Lower leg skin (tissue), 4 donors: Measurements from ENCODE around the gene MATN1. TPM values are rescaled to one million over a fixed set of nuclear protein-coding genes. Genes with fewer than 3 reads are reported as not detected.
"Not testable (repeated sequence)": the region's sequence is repeated elsewhere in the genome, so short reads cannot be mapped to it uniquely, and the experiment has no call there.

ENCODE experiments used
- DNase-seq, 2 donors: peaks; one replicate each; pipeline ENCODE4 v3.0.0-alpha.2; 2019; ENCODE audit warnings: low spot score in 2 of 2
- H3K4me3 ChIP-seq: fragments of 200-600 bp; sonication (generic); 2 replicates; pipeline ENCODE4 v1.5.1; 2017; ENCODE audit warnings: mild to moderate bottlenecking, low read depth; ENCODE audit not compliant: poor library complexity, severe bottlenecking
- POLR2A ChIP-seq, 2 donors: fragments of 450-650 bp; IDR thresholded peaks; one replicate each; pipeline ENCODE4 v1.6.1; 2016 to 2017; ENCODE audit warnings: antibody characterized with exemption in 2 of 2, mild to moderate bottlenecking in 1 of 2, moderate library complexity in 1 of 2
- WGBS, 2 donors: methylation state at CpG; one replicate each; pipeline ENCODE4 v1.1.5; 2018; 5-methylcytosine and 5-hydroxymethylcytosine counted together
- intact Hi-C: fragments of 100-400 bp; cut with DNase I; formaldehyde crosslinking; loops from one replicate; pipeline ENCODE4 v1.15.0; 2023; ENCODE audit warnings: low total_unique reads
- total RNA-seq, 4 donors: library from RNA; depleted of rRNA; stranded (reverse); fragments of >200 nt; gene quantifications; one replicate each; pipeline ENCODE4 v1.1.0, GENCODE V29; 2016
- TF ChIP-seq, protein P1 (sequence below), 3 donors: fragments of 450-650 bp; IDR thresholded peaks; one replicate each; pipeline ENCODE4 v1.5.1; 2016; ENCODE audit warnings: antibody characterized with exemption in 3 of 3, mild to moderate bottlenecking in 3 of 3, moderate library complexity in 2 of 3

Gene MATN1, protein sequence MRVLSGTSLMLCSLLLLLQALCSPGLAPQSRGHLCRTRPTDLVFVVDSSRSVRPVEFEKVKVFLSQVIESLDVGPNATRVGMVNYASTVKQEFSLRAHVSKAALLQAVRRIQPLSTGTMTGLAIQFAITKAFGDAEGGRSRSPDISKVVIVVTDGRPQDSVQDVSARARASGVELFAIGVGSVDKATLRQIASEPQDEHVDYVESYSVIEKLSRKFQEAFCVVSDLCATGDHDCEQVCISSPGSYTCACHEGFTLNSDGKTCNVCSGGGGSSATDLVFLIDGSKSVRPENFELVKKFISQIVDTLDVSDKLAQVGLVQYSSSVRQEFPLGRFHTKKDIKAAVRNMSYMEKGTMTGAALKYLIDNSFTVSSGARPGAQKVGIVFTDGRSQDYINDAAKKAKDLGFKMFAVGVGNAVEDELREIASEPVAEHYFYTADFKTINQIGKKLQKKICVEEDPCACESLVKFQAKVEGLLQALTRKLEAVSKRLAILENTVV
- total RNA-seq = not detected

DNA sequence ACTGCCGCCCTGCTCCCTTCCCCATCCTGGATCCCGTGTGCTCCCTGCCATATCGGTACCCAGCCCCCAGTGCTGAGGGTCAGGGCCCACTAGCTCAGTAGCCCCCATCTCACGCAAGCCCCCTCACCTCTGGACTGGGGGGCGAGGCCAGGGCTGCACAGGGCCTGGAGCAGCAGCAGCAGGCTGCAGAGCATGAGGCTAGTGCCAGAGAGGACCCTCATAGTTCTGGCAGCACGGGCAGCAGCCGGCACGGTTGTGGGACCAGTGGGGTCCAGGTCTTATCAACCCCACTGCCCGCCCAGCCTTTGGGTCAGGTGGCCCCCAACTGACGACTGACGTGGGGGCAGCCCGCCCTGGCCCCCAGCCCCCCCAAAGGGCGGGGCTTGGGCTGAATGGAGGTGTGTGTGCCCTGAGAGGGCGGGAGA lies at the start of gene MATN1:
Gene MATN1 (minus strand): TSS at position 255 of the 425 bp plus-strand sequence. CDS start 34 bp downstream, at position 221.
- WGBS, 2 donors = 81 to 91% methylated on average over 8 to 10 of the region's 14 CpGs
- intact Hi-C loops = loop anchor here (5.0 kb wide), 1 partner anchor 189 kb away; no protein-coding TSS in a partner anchor
- no peak within 1 kb of the TSS for H3K4me3 ChIP-seq
- TF ChIP-seq, protein P1, sequence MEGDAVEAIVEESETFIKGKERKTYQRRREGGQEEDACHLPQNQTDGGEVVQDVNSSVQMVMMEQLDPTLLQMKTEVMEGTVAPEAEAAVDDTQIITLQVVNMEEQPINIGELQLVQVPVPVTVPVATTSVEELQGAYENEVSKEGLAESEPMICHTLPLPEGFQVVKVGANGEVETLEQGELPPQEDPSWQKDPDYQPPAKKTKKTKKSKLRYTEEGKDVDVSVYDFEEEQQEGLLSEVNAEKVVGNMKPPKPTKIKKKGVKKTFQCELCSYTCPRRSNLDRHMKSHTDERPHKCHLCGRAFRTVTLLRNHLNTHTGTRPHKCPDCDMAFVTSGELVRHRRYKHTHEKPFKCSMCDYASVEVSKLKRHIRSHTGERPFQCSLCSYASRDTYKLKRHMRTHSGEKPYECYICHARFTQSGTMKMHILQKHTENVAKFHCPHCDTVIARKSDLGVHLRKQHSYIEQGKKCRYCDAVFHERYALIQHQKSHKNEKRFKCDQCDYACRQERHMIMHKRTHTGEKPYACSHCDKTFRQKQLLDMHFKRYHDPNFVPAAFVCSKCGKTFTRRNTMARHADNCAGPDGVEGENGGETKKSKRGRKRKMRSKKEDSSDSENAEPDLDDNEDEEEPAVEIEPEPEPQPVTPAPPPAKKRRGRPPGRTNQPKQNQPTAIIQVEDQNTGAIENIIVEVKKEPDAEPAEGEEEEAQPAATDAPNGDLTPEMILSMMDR (IDR thresholded peaks at IDR 0.05) = no peak
- no peak for TF ChIP-seq POLR2A (IDR thresholded peaks at IDR 0.05)
- no peak for DNase-seq

DNA sequence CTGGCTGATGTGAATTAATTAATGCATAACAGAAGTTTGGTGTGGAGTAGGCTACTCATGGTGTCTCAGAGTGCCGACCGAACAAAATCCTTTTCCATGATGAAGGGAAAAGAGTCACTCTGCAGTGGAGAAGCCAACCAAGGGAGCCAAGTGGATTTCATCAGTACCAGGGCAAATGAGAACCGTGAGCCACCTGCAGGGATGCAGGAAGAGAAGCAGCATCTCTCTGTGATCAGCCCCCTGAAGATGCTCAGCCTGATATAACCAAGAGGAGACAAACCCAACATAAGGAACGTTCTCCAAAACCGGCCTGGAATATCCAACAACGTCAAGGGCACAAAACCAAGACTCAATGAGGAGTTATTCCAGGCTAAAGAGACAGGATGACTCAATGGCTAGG lies 47.6 kb upstream of the MATN1 start:
- DNase-seq = no peak
- 63 to 82% methylated on average over 6 of the region's 6 CpGs for WGBS, 2 donors
- intact Hi-C loops = no loop called here
- TF ChIP-seq POLR2A (IDR thresholded peaks at IDR 0.05) = no peak
- TF ChIP-seq, protein P1 (IDR thresholded peaks at IDR 0.05) = no peak
- H3K4me3 ChIP-seq = no peak overlapping the region

DNA sequence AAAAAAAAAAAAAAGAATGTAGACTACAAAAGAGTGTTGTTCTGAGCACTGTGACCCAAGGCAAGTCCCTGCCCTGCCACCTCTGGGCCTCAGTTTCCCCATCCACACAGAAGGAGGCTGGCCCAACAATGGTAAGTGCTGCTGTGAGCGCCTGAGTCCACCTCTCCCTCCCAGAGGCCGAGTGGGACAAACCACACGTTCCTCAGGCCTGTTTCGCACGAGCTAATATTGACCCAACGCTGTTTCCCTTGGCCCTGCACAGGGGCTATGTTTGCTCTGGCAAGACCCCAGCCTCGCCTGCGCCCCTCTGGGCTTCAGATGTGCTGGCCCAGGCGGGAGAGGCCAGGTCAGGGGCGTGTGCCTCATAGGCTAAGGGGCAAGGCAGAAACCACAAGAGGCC lies 46.8 kb upstream of the MATN1 start:
- intact Hi-C loops = no loop called here
- no peak overlapping the region for H3K4me3 ChIP-seq
- WGBS, 2 donors = 86 to 89% methylated on average over 10 of the region's 10 CpGs
- no peak for DNase-seq
- TF ChIP-seq POLR2A (IDR thresholded peaks at IDR 0.05) = no peak
- TF ChIP-seq, protein P1 (IDR thresholded peaks at IDR 0.05) = no peak

DNA sequence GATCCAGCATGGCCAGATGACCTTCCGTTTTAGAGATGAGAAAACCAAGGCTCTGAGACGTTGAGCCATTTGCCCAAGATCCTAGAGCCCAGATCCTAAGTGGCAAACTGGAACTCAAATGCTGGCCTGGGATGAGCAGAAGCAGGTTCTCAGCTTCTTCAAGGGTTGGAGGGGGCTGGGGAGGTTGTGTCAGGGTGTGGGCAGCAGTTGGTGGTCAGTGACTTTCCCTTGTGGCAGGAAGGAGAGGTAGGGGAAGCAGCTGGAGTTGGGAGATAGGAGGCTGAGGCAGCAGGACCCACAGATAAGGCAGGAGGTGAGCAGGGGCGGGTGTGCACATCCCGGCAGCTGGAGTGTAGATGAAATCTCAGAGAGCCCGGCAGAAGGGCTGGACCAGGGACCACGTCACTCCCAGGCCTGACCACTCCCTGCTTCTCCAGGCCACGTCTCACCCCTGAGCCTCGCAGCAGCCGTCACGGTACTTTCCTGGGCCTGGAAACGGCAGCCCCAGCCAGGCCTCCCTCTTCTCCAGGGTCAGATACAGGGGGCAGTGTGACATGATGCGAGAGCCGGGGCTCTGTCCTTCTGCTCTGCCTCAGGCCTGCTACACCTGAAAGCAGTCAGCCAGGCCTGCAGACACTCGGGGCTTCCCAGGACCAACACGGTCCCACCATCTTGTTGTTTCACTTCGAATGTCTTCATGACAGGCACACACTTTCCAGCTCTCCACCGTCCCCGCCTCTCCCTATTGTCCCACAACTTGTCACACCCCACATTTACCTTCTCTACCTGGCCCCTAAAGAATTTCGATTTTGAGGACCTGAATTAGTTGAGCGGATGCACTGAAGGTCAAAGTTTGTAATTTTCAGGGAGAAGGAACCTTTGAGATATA lies 45.7 kb upstream of the MATN1 start:
- DNase-seq = no peak
- H3K4me3 ChIP-seq = no peak overlapping the region
- TF ChIP-seq, protein P1 (IDR thresholded peaks at IDR 0.05) = no peak
- TF ChIP-seq POLR2A (IDR thresholded peaks at IDR 0.05) = no peak
- intact Hi-C loops = no loop called here
- WGBS, 2 donors = 79 to 81% methylated on average over 19 to 20 of the region's 20 CpGs

DNA sequence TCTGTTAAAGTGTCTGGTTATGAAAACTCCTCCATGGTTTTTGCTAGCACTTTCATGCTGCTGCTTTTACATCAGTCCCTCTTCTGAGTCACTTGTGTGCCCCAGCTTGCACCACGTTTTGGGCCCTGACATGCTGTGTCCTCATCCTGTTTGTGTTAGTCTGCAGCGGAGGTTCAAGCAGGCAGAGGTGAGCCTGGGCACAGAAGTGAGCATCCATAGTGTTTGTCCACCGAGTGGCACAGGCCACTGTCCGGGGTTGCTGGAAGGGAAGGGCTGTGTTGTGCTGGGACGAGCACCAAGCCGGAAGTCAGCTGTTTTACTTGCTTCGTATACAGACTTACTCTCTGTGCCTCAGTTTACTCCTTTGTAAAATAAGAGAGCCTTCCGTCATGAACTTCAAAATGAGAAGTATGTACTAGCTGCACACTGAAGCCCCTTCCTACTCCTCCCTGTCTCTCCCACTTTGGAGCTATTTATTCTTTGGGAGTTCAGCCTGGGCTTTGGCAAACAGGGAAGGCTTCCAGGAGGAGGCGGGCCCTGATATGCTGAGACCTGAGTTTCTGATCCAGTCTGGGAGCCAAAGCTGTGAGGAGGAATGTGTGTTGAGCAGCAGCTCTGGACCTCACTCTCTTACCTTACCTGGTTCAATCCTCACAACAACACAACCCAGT lies 44.9 kb upstream of the MATN1 start:
- H3K4me3 ChIP-seq = no peak overlapping the region
- intact Hi-C loops = no loop called here
- DNase-seq = no peak
- WGBS, 2 donors = 81 to 84% methylated on average over 9 of the region's 9 CpGs
- TF ChIP-seq, protein P1 (IDR thresholded peaks at IDR 0.05) = no peak
- TF ChIP-seq POLR2A (IDR thresholded peaks at IDR 0.05) = no peak

DNA sequence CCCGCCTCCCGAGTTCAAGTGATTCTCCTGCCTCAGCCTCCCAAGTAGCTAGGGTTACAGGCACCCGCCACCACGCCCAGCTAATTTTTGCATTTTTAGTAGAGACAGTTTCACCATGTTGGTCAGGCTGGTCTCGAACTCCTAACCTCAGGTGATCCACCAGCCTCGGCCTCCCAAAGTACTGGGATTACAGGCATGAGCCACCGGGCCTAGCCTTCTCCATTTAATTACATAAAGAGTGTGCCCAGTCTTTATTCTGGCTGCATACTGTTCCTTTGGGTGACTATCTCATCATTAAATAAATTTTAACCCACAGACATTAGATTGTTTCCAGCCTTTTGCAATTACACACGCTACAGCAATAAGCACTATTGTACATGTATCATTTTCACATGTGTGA lies 43.6 kb upstream of the MATN1 start:
- H3K4me3 ChIP-seq, intact Hi-C loops, DNase-seq: not testable (repeated sequence)
- WGBS, 2 donors = 94 to 96% methylated on average over 8 of the region's 8 CpGs
